Mononuclear cell (primary cell): Measurements from ENCODE around the gene KCNMA1. TPM values are rescaled to one million over a fixed set of nuclear protein-coding genes. Genes with fewer than 3 reads are reported as not detected.

Source experiments
- H3K27me3 ChIP-seq: 2 replicates; pipeline ENCODE4 v1.6.0; 2011; ENCODE audit warnings: low read length, control low read depth; ENCODE audit not compliant: insufficient read depth
- H3K4me1 ChIP-seq: 2 replicates; pipeline ENCODE4 v1.5.1; 2011; ENCODE audit warnings: mild to moderate bottlenecking, low read length, control low read depth; ENCODE audit not compliant: insufficient read depth
- H3K4me3 ChIP-seq: 2 replicates; pipeline ENCODE4 v1.5.1; 2011; ENCODE audit warnings: mild to moderate bottlenecking, low read length, moderate library complexity
- H3K9me3 ChIP-seq: 2 replicates; pipeline ENCODE4 v1.5.1; 2011; ENCODE audit warnings: low read depth, mild to moderate bottlenecking, control low read depth, low read length
- total RNA-seq: library from RNA; depleted of rRNA; stranded (reverse); fragments of >200 nt; gene quantifications from one replicate; pipeline ENCODE4 v1.2.3, GENCODE V29; 2012

Gene KCNMA1
- total RNA-seq, 1 donor, result 0.42 TPM

DNA sequence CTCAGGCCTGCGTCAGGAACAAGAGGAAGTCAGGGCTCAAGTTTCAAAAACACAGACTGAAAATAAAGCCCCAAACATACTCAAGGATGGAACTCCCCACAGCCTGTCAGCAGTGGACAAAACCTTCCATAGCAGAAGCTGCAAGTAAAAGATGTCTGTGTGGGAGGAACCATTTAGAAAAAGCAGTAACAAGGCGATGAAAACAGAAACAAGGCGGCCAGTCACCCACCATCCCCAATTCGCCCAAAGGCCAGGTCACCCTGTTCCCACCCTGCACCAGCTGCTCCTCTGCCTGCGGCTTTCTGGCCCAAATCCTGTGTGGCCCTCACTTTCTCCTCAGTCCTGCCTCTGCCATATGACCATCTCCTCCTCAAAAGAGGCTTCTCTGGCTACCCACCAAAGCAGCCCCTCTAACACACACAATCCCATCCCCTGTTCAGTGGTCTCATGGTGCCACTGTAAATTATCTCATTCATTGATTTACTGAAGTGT, 27.8 kb downstream of the KCNMA1 start:
- no peaks in the 10 kb centered on the region for H3K27me3 ChIP-seq
- no peaks in the 10 kb centered on the region for H3K9me3 ChIP-seq
- H3K4me3 ChIP-seq, result no peak overlapping the region
- no peaks in the 10 kb centered on the region for H3K4me1 ChIP-seq

DNA sequence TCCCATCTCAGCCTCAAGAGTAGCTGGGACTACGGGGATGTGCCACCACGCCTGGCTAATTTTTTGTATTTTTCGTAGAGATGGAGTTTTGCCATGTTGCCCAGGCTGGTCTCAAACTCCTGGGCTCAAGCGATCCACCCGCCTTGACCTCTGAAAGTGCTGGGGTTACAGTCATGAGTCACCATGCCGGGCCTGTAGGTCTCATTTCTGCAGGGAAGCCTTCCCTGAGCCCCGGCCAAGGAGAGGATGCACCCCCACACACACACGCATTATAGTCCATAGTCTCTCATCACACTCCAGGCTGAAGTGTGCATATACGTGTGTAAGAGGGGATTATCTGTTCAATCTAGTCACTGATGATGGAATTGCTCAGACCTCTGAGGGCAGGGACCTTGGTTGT, 29.3 kb downstream of the KCNMA1 start:
- H3K27me3 ChIP-seq, result no peaks in the 10 kb centered on the region
- peaks cover 14% of the 10 kb centered on the region for H3K4me1 ChIP-seq
- H3K4me3 ChIP-seq, result no peak overlapping the region
- no peaks in the 10 kb centered on the region for H3K9me3 ChIP-seq

- H3K4me3 ChIP-seq, result no peak overlapping the region
- no peaks in the 10 kb centered on the region for H3K9me3 ChIP-seq
- H3K4me1 ChIP-seq, result peaks cover 23% of the 10 kb centered on the region
- H3K27me3 ChIP-seq, result no peaks in the 10 kb centered on the region
Observed at GRCh38 chr10:77606751-77607150, 30.9 kb downstream of the KCNMA1 start.

- Histone ChIP-seq H3K4me1 (peaks cover 23% of the 10 kb centered on the region), H3K4me3 (no peak overlapping the region), H3K9me3 (no peaks in the 10 kb centered on the region), H3K27me3 (no peaks in the 10 kb centered on the region)
Observed at GRCh38 chr10:77605466-77605865, 32.1 kb downstream of the KCNMA1 start.

- no peaks in the 10 kb centered on the region for H3K27me3 ChIP-seq
- no peaks in the 10 kb centered on the region for H3K9me3 ChIP-seq
- peaks cover 23% of the 10 kb centered on the region for H3K4me1 ChIP-seq
- H3K4me3 ChIP-seq, result no peak overlapping the region
Observed at GRCh38 chr10:77604941-77605351, 32.7 kb downstream of the KCNMA1 start.

DNA sequence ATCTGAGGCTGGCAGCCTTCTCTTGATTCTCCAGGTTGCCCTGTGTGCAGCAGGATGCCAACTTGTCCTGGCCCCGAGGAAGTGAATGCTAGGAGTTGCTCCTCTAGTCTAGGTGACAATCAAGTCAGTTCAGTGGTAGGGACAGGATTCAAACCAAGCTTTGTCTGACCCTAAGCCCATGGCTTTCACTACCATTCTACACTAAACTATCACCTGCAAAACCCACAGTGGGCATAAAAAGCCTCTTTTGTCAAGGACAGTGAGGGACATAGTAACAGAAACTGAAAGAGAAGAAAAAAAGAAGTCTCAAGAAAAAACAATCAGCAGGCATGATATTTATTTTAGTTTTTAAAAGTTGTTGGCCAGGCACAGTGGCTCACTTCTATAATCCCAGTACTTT, 33.5 kb downstream of the KCNMA1 start:
- Histone ChIP-seq H3K27me3 (no peaks in the 10 kb centered on the region), H3K9me3 (no peaks in the 10 kb centered on the region), H3K4me1 (peaks cover 23% of the 10 kb centered on the region), H3K4me3 (no peak overlapping the region)

- Histone ChIP-seq H3K4me3 (no peak overlapping the region), H3K4me1 (peaks cover 23% of the 10 kb centered on the region), H3K27me3 (no peaks in the 10 kb centered on the region), H3K9me3 (no peaks in the 10 kb centered on the region)
Observed at GRCh38 chr10:77603534-77603927, 34.1 kb downstream of the KCNMA1 start.

- no peak overlapping the region for H3K4me3 ChIP-seq
- no peaks in the 10 kb centered on the region for H3K27me3 ChIP-seq
- no peaks in the 10 kb centered on the region for H3K9me3 ChIP-seq
- H3K4me1 ChIP-seq, result peaks cover 23% of the 10 kb centered on the region
Observed at GRCh38 chr10:77602913-77603533, 34.6 kb downstream of the KCNMA1 start.

GRCh38 chr10:77602231-77602912, 35.2 kb downstream of the KCNMA1 start:
- H3K9me3 ChIP-seq, result no peaks in the 10 kb centered on the region
- H3K4me1 ChIP-seq, result peaks cover 23% of the 10 kb centered on the region
- no peak overlapping the region for H3K4me3 ChIP-seq
- H3K27me3 ChIP-seq, result no peaks in the 10 kb centered on the region

GRCh38 chr10:77601488-77601887, 36.1 kb downstream of the KCNMA1 start:
- no peaks in the 10 kb centered on the region for H3K27me3 ChIP-seq
- H3K4me1 ChIP-seq, result peaks cover 23% of the 10 kb centered on the region
- H3K9me3 ChIP-seq, result no peaks in the 10 kb centered on the region
- no peak overlapping the region for H3K4me3 ChIP-seq

DNA sequence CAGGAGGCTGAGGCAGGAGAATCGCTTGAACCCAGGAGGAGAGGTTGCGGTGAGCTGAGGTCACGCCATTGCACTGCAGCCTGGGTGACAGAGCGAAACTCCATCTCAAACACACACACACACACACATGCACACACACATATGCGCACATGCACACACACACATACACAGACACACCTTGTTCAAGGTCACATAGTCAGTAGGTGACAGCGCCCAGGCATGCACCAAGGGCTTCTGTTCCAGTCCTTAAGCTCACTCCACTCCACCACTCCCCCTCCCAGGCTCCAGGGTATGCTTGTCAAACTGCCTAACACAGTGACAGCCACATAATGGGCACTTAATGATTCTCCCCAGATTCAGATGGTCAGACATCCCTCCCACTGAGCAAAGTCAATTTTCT, 37.0 kb downstream of the KCNMA1 start:
- no peaks in the 10 kb centered on the region for H3K9me3 ChIP-seq
- peaks cover 23% of the 10 kb centered on the region for H3K4me1 ChIP-seq
- H3K27me3 ChIP-seq, result no peaks in the 10 kb centered on the region
- H3K4me3 ChIP-seq, result no peak overlapping the region

- peaks cover 22% of the 10 kb centered on the region for H3K4me1 ChIP-seq
- no peaks in the 10 kb centered on the region for H3K27me3 ChIP-seq
- no peaks in the 10 kb centered on the region for H3K9me3 ChIP-seq
- no peak overlapping the region for H3K4me3 ChIP-seq
Observed at GRCh38 chr10:77599651-77600050, 38.0 kb downstream of the KCNMA1 start.

GRCh38 chr10:77598606-77599005, 39.0 kb downstream of the KCNMA1 start:
- no peaks in the 10 kb centered on the region for H3K9me3 ChIP-seq
- no peaks in the 10 kb centered on the region for H3K27me3 ChIP-seq
- H3K4me1 ChIP-seq, result peaks cover 19% of the 10 kb centered on the region
- H3K4me3 ChIP-seq, result no peak overlapping the region

DNA sequence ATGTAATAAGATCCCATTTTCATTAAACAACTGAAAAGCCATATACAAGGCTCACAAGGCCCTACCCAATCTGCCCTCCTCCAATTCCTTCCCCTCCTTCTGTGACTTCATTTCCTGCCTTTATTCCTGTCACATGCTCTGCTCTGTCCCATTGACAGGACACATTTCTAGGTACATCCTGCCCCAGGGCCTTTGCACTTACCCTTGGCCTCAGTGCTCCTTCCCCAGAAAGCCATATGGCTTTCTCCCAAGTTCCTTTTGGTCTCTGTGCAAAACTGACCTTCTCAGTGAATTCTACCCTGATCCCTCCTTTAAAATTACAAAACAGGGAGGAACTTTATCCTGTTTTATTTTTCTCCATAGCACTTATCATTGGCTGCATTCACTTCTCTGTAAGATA, 40.0 kb downstream of the KCNMA1 start:
- Histone ChIP-seq H3K27me3 (no peaks in the 10 kb centered on the region), H3K9me3 (no peaks in the 10 kb centered on the region), H3K4me1 (peaks cover 11% of the 10 kb centered on the region), H3K4me3 (no peak overlapping the region)

DNA sequence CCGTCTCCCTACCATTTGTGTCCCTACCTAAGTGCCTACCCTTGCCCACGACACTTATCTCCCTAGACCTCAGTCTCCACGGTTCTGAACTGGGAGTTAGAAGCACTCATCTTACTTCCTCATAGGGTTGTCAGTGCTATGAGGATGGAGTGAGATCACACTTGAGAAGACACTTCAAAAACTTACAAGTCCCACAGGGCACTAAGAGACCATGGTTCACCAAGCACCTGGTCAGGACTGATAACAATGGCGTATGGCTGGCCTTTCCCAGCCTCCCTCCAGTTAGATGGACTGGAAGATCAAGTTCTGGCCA, 43.2 kb downstream of the KCNMA1 start:
- H3K9me3 ChIP-seq, result no peaks in the 10 kb centered on the region
- no peak overlapping the region for H3K4me3 ChIP-seq
- H3K27me3 ChIP-seq, result no peaks in the 10 kb centered on the region
- peaks cover 9% of the 10 kb centered on the region for H3K4me1 ChIP-seq
